Uterus (tissue), 2 donors: Measurements from ENCODE around the gene CDR2L.

Experiments
- CTCF ChIP-seq, 4 experiments: fragments of 200-600 bp in 2 of 4; fragments of 450-650 bp in 2 of 4; sonication (generic) in 2 of 4; IDR thresholded peaks; one replicate each; pipeline ENCODE4 v1.5.1; 2016 to 2019; ENCODE audit warnings: antibody characterized with exemption in 4 of 4, mild to moderate bottlenecking in 2 of 4, moderate library complexity in 1 of 4
- POLR2A ChIP-seq, 2 donors: fragments of 450-650 bp; IDR thresholded peaks; one replicate each; pipeline ENCODE4 v1.6.1; 2016; ENCODE audit warnings: antibody characterized with exemption in 2 of 2, mild to moderate bottlenecking in 1 of 2, moderate library complexity in 1 of 2

DNA sequence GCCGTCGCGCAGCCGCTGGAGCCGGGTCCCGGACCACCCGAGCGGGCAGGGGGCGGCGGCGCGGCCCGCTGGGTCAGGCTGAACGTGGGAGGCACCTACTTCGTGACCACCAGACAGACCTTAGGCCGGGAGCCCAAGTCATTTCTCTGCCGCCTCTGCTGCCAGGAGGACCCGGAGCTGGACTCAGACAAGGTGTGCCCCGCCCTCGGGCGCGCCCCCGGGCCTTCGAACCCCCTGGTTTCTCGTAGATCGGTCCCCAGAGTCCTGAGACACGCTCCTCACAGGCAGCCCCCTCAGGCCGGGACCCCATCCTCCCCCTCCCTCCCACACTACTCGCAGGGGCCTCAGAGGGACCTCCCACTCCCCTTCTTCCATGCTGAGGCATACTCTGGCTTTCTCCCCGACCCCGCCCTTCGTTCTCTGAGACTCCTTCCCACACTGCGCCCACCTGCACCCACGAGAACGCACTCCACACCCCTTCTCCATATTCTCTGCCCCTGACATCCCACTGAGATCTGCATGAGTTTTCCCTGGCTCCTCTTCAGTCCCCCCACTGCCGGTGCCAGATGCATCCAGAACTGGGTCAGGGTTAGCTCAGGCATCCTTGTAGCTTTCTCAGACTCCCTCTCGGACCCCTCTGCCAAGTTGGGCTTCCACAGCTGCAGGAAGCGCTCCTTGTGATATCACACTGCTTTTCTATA is 60.1 kb downstream of the CDR2L start:
- TF ChIP-seq CTCF (IDR thresholded peaks at IDR 0.05) (no peak), POLR2A (IDR thresholded peaks at IDR 0.05) (no peak)
